Midbrain (tissue), 1 donor: ENCODE data around the gene TRIM24.
A peak's percentile ranks its signal among the peaks of the same experiment; 100 is the strongest.
"Not testable (repeated sequence)": the region's sequence is repeated elsewhere in the genome, so short reads cannot be mapped to it uniquely, and the experiment has no call there.

Experiments used
- DNase-seq: peaks from one replicate; lab custom pipeline; 2025; lab: John Stamatoyannopoulos, UW

Gene TRIM24

GRCh38 chr7:138460176-138460648 is at the start of gene TRIM24:
TRIM24 (plus strand) TSS chr7:138460259; CDS start chr7:138460549, 290 bp downstream.
- DNase-seq: no peak

GRCh38 chr7:138412077-138412476 is 48.0 kb upstream of the TRIM24 start:
- not testable (repeated sequence) for DNase-seq

- not testable (repeated sequence) for DNase-seq
Measured at GRCh38 chr7:138412921-138413320, 47.1 kb upstream of the TRIM24 start.

DNA sequence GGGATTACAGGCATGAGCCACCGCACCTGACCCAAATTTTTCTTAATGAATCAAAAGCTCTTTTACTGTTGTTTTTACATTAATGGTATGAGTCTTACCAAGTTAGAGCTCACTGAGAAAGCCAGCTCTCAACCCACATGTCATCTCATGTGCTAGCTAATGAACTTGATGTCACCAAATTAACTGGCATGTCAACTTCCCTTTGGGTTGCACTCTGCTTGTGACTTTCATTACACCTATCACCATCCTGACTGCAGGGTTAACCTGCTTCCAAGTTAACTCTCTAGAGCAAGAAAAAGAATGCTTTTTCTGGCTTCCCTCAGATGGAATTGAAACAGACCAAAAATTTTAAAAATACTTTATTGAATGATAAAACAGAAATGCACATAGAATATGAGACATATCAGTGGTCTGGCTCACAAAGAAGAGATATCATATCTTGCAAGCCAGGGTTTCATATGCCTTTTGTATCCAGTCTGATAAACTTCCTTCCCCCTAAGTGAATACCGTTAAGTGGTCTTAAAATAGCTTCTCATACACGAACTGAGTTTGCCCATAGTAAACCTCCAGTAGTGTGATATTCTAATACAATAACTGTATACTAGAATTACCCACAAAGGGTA is 42.9 kb upstream of the TRIM24 start:
- no peak for DNase-seq

GRCh38 chr7:138417764-138418163 is 42.3 kb upstream of the TRIM24 start:
- no peak for DNase-seq

GRCh38 chr7:138418403-138418802 is 41.7 kb upstream of the TRIM24 start:
- not testable (repeated sequence) for DNase-seq

DNA sequence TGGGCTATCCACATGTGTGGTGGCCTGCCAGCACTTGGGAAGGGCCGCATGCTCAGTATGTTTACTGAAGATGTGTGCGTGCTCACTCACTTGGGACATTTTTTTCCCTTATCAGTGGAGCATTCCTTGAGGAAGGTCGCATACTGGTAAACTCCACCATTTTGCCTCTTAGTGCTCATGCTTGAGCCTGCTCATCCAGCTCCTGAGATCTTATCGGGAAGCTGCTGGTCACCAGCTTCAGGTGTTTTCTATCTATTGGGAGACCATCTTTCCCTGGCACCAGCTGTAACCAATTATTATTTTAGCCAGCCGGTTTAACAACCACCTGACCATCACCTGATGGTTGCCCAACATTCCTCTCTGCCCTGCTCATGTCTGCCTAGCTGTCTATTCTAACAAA is 35.0 kb upstream of the TRIM24 start:
- no peak for DNase-seq

DNA sequence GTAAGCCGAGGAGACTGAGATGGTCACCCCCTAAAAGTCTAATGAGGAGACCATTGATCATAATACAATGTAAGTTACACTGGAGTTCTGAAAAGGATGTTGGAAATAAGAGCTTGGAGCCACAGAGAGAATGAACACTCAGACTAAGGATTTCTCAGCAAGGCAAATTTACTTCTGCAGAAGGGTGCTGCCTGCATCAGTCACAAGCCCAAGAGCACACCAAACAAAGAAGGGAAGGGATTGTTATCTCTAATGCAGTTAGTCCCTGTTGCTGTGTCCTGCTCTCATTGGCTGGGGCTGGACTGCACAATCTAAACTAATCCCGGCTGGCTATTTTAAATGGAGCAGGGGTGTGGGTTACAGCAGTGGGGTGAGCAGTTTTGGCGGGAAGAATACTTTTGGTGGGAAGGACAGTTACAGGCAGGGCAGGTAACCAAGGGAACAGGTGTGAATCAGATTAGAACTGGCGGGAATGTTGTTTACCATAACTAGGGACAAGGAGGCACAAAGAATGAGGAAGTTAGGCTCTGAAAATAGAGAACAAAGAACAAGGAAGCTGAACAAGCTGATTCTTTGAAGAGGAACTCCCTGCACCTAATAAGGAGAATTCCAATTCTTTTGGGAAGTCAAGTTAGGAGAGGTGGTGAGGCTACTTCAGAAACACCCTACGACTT is 30.3 kb upstream of the TRIM24 start:
- no peak for DNase-seq

DNA sequence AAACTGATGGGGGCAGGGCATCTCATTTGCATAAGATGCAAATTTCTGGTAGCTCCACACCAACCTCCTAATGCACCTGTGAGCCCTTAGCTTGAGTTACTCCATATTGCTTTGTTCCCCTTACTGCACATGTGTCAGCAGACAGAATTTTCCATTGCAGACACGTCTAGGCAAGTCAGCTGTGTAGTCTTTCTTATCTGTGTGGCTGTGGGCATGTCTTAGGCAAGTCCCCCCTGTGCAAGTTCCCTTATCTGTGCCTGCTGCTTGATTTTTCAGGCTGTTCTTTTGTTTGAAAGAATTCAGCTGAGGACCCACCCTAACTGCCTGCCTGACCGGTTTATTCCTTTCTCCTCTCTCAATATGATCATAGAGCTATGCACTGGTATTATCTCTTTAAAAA is 28.5 kb upstream of the TRIM24 start:
- no peak for DNase-seq

DNA sequence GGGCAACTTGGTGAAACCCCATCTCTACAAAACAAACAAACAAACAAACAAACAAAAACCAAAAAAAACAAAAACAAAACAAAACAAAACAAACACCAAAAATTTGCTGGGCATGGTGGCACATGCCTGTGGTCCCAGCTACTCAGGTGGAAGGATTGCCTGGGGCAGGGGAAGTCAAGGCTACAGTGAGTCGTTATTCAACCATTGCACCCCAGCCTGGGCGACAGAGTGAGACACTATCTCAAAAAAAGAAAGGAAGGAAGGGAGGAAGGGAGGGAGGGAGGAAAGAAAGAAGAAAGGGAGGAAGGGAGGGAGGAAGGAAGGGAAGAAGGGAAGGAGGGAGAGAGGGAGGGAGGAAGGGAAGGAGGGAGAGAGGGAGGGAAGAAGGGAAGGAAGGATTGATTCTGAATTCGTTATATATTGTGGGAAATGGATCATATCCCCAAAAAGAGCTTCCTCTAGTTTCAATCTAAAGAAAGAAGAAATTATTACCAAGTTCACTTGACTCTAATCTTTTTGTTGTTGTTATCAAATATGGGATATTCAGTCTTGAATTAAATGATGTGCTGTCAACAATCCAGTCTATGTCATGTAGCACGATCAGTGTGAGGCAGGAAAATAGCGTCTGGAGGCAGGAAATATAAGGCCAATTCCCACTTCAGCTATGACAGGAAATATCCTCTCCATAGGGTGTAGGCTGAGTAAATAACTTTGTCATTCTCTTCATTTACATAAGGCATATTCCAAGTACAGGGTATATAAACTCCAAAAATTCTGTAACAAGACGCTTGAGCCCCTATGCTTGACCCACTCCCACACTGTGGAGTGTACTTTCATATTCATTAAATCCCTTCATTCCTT is 26.2 kb upstream of the TRIM24 start:
- DNase-seq: no peak

DNA sequence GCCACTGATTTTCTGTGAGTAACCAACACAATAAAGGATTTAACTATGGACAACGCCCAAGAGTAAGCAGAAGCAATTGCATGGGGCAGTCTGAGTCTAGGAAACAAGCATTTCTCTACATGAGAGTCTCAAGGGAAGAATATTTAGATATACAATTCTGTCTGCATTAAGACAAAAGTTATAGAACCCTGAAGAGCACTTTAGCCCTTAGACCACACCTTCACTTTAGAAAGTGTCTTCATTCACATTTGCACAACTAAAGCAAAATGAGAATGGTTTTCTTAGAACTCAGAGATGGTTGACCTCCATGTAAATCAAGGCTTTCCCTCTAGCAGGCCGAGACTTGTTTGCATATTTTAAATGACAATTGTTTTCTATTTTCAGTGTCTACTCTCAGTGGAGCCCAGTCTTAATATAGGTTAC is 25.5 kb upstream of the TRIM24 start:
- DNase-seq: no peak

DNA sequence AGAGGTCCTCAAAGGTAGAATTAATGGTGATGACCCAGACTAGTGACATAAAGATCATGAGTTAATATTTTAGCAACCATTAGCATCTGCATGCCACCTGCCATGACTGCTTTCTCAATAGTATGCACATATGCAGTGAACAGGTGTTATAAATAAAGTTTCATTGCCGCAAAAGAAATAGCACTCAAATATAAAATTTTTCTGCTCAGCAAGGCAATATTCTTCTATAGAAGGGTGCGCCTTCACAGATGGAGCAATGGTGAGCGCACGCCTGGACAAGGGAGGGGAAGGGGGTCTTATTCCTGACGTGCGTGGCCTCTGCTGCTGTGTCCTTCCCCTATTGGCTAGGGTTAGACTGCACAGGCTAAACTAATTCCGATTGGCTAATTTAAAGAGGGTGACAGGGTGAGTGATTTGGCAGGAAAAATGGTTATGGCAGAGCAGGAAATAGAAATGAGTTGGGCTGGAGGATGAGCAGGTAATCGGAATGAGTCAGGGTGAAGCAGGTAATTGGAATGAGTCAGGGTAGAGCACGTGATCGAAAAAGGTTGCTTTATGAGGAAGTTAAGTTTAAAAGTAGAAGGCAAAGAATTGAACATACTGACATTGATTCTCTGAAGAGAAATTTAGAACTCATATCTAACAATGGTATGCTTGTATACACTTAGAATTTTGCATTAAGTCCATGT is 24.7 kb upstream of the TRIM24 start:
- DNase-seq: no peak

DNA sequence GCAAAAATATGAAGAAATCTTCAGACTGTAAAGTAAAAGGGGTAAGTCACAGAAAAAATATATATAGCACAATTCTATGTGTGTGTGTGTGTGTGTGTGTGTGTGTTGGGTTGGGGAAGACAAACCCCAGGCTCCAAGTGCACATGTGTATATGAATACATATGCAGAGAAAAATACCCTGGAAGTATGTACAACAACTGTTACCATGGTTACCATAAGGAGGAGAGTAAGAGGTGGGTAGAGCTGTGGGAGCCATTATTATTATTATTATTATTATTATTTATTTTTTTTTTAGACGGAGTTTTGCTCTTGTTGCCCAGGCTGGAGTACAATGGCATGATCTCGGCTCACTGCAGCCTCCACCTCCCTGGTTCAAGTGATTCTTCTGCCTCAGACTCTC is 23.7 kb upstream of the TRIM24 start:
- no peak for DNase-seq

GRCh38 chr7:138440460-138440859 is 19.6 kb upstream of the TRIM24 start:
- no peak for DNase-seq

DNA sequence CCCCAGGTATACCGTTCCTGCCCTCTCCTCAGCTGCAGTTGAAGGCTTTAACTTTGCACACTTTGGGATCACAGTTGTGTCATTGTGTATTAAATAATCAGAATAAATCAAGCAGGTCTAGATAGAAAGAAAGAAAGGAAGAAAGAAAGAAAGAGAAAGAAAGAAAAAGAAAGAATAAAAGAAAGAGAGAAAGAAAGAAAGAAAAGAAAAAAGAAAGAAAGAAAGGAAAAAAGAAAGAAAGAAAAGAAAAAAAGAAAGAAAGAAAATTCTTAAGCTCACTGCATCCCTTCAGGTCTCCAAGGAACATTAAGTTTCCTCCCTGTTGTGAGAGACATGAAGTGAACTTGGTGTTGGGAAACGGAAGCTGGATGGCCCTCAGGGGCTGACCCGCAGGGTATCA is 17.2 kb upstream of the TRIM24 start:
- DNase-seq: no peak

- DNase-seq: no peak
Measured at GRCh38 chr7:138449580-138449979, 10.5 kb upstream of the TRIM24 start.

DNA sequence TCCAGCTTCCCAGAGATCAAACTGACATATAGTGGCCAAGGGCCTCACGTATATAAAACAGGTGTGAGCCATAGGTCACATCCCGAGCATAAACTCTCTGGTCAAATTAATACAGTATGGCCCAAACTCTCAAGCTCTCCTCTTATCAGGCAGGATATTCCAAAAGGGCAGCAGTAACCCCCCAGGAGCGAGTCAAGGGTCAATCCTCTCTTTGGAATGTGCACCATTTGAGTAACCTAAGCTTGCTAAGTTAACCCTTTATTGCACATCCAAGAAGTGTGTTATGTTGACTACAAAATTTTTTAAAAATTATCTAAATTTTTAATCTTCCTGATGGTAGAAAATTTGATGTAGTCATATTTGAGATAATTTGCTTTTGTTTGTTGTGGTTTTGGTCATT is 4.5 kb upstream of the TRIM24 start:
- no peak for DNase-seq

- DNase-seq: no peak
Measured at GRCh38 chr7:138456220-138456619, 3.8 kb upstream of the TRIM24 start.

DNA sequence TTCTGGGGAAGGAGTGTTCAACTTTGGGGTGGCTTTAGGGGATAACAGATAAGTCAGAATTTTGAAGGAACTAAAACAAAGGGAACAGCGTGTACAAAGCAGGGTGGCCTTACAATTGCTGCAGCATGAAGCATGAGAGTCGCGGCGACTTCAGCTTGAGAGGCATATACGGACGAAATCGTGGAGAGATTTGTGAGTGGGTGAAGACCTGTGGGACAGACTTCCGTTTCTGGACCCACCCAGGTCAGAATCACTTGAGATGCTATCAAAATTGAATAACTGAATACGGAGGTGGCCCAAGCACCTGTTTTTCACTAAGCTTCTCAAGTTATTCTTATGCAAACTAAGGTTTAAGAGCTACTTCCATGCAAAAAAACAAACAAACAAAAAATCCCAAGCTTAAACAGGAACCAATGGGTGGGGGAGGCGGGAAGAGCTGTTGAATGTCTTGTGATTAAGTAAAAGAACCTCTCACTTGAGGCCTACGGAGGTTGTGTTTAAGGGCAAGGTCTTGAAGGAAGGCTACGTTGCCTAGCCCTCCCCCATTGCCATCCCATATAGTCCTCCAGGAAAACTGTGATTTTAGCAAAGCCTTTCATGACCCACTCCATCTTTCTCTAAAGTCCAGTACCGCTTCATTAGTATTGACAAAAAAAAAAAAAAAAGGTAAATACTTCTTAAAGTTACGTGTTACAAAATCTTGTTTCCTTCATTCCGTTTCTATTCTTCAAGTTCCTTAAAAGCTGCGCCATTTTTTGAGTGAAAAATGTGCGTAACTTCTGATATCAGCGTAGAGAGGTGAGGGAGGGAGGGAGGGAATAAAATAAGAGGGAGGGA is 1.3 kb upstream of the TRIM24 start:
- DNase-seq: no peak

- DNase-seq: peak; percentile 98
Measured at GRCh38 chr7:138459413-138460175, 465 bp upstream of the TRIM24 start.
